GM06990 (cell line): ENCODE results near the gene UPK3BL1.
"Not testable (repeated sequence)": the region's sequence is repeated elsewhere in the genome, so short reads cannot be mapped to it uniquely, and the experiment has no call there.

Source experiments
- DNase-seq: peaks from one replicate; pipeline ENCODE4 v3.0.0-alpha.2; 2011; ENCODE audit not compliant: insufficient read length; ENCODE audit errors: extremely low read depth
- H3K27me3 ChIP-seq: replicated peaks from 2 replicates; pipeline ENCODE4 v1.6.0; 2011; ENCODE audit warnings: low read length; ENCODE audit not compliant: control insufficient read depth, insufficient read depth
- H3K36me3 ChIP-seq: 2 replicates; pipeline ENCODE4 v1.5.1; 2011; ENCODE audit warnings: low read length; ENCODE audit not compliant: control insufficient read depth, insufficient read depth
- H3K4me3 ChIP-seq: replicated peaks from 2 replicates; pipeline ENCODE4 v1.5.1; 2011; ENCODE audit warnings: low read depth, mild to moderate bottlenecking, control low read depth, low read length

Gene UPK3BL1

GRCh38 chr7:102664765-102665164, 22.2 kb upstream of the UPK3BL1 start:
- not testable (repeated sequence) for DNase-seq, H3K4me3 ChIP-seq, H3K36me3 ChIP-seq, H3K27me3 ChIP-seq

GRCh38 chr7:102649924-102650323, 7.3 kb upstream of the UPK3BL1 start, which contains the start of gene SPDYE2B:
SPDYE2B (plus strand) TSS chr7:102650319; CDS start chr7:102652349, 2,030 bp downstream.
- H3K36me3 ChIP-seq, H3K27me3 ChIP-seq, DNase-seq, H3K4me3 ChIP-seq: not testable (repeated sequence)

- H3K4me3 ChIP-seq, H3K36me3 ChIP-seq, H3K27me3 ChIP-seq, DNase-seq: not testable (repeated sequence)
Measured at GRCh38 chr7:102647813-102648212, 5.2 kb upstream of the UPK3BL1 start.

- H3K27me3 ChIP-seq, H3K4me3 ChIP-seq, DNase-seq, H3K36me3 ChIP-seq: not testable (repeated sequence)
Measured at GRCh38 chr7:102643404-102643803, 813 bp upstream of the UPK3BL1 start.

GRCh38 chr7:102638848-102639247, 3.7 kb downstream of the UPK3BL1 start:
- not testable (repeated sequence) for DNase-seq, H3K27me3 ChIP-seq, H3K4me3 ChIP-seq, H3K36me3 ChIP-seq

- not testable (repeated sequence) for H3K27me3 ChIP-seq, H3K4me3 ChIP-seq, H3K36me3 ChIP-seq, DNase-seq
Measured at GRCh38 chr7:102636956-102637355, 5.6 kb downstream of the UPK3BL1 start.

- H3K4me3 ChIP-seq, DNase-seq, H3K27me3 ChIP-seq, H3K36me3 ChIP-seq: not testable (repeated sequence)
Measured at GRCh38 chr7:102635354-102635753, 7.2 kb downstream of the UPK3BL1 start.

- not testable (repeated sequence) for DNase-seq, H3K27me3 ChIP-seq, H3K4me3 ChIP-seq, H3K36me3 ChIP-seq
Measured at GRCh38 chr7:102634299-102634698, 8.3 kb downstream of the UPK3BL1 start.

GRCh38 chr7:102630622-102631021, 12.0 kb downstream of the UPK3BL1 start:
- DNase-seq, H3K36me3 ChIP-seq, H3K27me3 ChIP-seq, H3K4me3 ChIP-seq: not testable (repeated sequence)

- H3K4me3 ChIP-seq, DNase-seq, H3K36me3 ChIP-seq, H3K27me3 ChIP-seq: not testable (repeated sequence)
Measured at GRCh38 chr7:102627271-102627904, 15.2 kb downstream of the UPK3BL1 start.

GRCh38 chr7:102618122-102618521, 24.5 kb downstream of the UPK3BL1 start:
- not testable (repeated sequence) for DNase-seq, H3K27me3 ChIP-seq, H3K4me3 ChIP-seq, H3K36me3 ChIP-seq

- not testable (repeated sequence) for H3K27me3 ChIP-seq, H3K36me3 ChIP-seq
- H3K4me3 ChIP-seq, result peak within 1 kb of the TSS; percentile 63
- peak; percentile 31 for DNase-seq
Measured at GRCh38 chr7:102616507-102617125, 26.0 kb downstream of the UPK3BL1 start, which contains the start of gene RASA4. RASA4 (minus strand) TSS chr7:102616756; CDS start chr7:102616689, 67 bp downstream.

- not testable (repeated sequence) for H3K36me3 ChIP-seq, H3K4me3 ChIP-seq, H3K27me3 ChIP-seq, DNase-seq
Measured at GRCh38 chr7:102615930-102616329, 26.7 kb downstream of the UPK3BL1 start.

GRCh38 chr7:102614873-102615272, 27.7 kb downstream of the UPK3BL1 start:
- H3K36me3 ChIP-seq, H3K27me3 ChIP-seq, DNase-seq, H3K4me3 ChIP-seq: not testable (repeated sequence)

GRCh38 chr7:102614346-102614697, 28.3 kb downstream of the UPK3BL1 start:
- not testable (repeated sequence) for H3K27me3 ChIP-seq, H3K4me3 ChIP-seq, H3K36me3 ChIP-seq, DNase-seq
